Inferior parietal cortex (tissue), 1 donor: Measurements from ENCODE around the gene ZNF716.
A peak's percentile ranks its signal among the peaks of the same experiment; 100 is the strongest.
"Not testable (repeated sequence)": the region's sequence is repeated elsewhere in the genome, so short reads cannot be mapped to it uniquely, and the experiment has no call there.

Experiments used
- DNase-seq: peaks from one replicate; pipeline ENCODE4 v3.0.0-alpha.2; 2016; ENCODE audit errors: extremely low spot score

ZNF716 gene

DNA sequence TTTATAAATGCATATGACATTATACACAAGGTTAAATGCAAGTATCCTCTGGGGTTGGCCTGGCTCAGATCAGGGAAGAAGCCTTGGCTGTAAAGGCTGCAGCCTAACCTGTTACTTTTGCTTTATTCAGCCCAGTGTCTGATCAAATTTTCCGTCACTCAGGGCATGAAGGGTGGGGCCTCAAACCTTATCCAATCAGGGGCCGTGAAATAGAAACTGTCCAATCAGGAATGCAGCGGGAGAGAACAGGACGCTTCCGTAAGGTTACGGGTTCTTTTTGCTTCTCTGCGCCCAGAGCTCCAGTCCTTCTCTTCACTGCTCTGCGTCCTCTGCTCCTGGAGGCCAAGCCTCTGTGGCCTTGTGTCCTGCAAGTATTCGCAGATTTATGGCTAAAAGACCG lies at the start of gene ZNF716:
TSS of gene ZNF716 (plus strand) at position 274 of the 400 bp plus-strand sequence. CDS start at position 386, 112 bp downstream.
- DNase-seq: no peak

DNA sequence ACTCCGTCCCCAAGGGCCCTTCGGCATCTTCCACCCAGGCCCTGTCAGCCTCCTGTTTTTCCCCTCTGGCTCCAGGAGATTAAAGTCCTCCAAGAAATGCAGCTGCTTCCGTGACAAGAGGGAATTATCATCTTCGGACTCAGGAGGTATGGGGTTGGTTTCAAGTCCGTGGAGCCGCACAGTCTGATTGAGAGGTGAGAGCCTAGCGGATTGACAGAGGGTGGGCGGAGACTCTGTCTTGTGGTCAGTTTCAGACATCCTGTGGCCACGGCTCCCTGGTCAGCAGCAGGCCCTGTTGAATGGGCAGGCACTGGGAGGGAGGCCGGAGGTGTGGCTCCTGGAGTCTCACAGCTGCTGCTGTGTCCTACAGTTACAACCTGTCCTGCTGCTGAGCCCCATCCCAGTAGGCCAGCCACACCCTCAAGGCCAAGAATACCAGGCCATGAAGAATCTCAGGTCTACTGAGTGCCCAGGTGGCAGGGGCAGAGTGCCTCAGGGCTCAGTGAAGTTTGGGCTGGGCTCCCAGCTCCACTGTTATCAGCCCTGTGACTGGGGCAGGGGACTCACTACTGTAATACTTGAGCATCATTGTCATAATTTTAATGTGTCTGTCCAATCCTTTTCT lies 49.3 kb upstream of the ZNF716 start:
- no peak for DNase-seq

DNA sequence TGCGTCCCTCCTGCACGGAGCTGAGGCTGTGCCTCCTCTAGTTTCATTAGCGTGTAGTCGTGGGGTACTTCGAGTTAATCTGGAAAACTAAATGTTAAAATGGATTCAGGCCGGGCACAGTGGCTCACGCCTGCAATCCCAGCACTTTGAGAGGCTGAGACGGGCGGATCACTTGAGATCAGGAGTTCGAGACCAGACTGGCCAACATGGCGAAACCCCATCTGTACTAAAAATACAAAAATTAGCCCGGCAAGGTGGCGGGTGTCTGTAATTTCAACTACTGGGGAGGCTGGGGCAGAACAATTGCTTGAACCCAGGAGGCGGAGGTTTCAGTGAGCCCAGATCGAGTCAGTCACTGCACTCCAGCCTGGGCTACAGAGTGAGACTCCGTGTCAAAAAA lies 46.9 kb upstream of the ZNF716 start:
- DNase-seq: not testable (repeated sequence)

DNA sequence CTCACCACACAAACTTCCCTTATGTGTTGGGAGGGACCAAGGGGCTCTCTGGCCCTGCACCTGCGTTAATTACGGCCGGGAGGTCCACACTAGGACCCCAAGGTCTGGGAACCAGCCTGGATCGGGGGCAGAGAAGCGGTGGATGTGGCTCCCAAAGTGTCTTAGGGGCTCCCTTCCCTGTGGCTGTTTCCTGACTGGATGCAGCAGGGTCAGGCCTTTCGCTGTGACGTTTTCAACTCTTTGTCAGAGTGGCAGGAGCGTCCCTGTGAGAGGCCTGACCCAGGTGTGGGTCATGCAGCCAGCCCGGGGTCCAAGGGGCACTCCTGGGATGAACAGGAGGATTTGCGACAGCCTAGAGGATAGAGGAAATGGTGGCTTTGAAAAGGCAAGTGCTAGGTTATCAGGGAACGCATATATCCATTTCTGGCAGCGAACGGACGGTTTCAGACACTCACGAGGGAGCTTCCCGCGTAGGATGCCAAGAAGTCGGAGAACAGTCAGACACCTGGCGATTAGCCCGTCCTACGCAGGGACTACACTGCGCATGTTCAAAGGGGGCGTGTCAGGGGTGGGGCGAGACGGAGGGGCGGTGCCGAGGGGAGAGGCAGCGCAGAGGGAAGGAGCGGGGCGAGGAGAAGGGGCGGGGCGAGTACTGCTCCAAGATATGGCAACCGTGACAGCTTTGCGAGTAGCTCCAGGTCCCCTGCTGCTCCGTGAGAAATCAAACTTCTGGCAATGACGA lies 46.2 kb upstream of the ZNF716 start:
- no peak for DNase-seq

DNA sequence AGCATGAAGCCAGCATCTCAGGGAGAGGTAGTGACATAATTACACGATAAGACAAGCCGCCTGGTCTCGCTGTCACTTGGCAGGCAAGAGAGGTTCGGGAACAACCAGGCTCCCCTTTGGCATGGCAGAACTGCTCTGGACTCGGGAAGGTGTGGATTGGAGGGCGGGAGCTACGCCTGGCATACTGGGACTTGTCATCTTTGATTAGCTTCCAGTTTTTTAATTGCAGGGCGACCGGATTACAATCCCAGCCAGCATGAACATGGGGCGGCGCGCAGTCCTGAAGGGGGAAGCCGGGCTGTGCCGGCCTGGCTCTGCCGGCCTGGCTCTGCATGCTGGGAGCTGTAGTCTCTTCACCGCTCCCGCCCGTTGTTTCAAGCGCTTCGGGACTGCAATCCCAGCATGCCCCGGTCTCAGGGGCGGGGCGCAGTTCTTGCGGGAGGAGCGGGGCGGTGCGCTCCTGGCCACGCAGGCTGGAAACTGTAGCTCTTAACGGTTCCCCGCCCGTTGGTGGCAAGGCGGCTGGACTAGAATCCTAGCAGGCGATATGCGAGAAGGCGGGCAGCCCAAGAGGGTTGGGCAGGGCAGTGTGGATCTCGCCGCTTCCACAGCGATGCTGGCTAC lies 45.5 kb upstream of the ZNF716 start:
- DNase-seq: peak; percentile 2

DNA sequence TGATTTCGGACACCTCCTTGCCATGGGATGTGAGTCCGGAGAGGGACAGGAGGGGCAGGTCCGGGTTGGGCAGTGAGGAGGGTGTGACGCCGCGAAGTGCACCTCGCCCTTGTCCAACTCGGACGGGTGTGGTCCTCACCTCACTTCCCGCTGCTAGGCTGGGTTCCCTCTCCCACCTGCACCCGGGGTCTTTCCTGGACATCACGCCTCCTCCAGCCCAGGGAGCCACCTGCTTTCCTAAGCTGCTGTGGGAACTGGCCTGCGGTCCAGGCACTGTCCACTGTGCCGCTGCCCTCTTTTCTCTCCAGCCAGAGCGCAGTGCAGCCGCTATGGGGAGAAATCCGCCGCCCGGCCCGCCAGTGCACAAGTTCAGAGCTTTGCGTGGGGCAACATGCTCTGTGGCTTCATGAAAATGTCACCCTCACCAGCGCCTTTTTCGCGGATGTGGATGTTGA lies 45.0 kb upstream of the ZNF716 start:
- DNase-seq: no peak

DNA sequence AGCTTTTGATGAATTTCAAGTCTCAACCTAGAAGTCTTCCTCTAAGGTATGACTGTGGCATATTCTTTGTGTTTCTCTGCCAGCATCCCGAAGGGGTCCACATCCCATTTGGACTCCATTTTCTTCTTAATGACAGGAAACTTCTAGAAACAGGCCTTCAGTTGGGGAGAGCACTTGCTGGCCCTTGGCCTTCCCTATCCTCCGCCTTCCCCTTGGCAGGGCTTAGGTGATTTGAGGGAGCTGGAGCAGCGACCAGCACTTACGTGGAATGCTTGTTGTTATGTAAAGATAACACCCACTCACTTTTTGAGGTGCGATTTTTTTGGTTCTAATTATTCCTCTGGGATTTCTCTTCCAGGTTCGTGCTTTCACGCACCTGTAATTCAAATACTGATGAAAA lies 42.9 kb upstream of the ZNF716 start:
- DNase-seq: no peak

DNA sequence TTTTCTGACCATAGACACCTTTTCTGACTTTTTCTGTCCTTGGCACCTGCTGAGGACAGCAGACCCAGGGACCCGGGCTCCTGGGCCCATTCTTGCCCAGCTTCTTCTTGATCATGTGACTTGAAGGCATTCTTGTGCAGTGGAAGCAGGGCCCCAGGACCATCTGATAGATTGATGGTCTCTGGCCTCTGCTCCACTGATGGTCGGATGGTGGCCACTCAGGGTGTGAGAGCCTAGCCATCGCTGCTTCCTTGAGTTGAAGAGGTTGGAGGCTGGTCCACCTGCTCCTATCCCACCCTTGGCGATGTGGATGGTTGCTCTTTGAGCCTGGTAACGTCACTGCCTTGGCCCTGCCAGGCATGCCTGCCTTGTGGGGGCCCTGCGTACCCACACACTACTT lies 37.8 kb upstream of the ZNF716 start:
- no peak for DNase-seq

DNA sequence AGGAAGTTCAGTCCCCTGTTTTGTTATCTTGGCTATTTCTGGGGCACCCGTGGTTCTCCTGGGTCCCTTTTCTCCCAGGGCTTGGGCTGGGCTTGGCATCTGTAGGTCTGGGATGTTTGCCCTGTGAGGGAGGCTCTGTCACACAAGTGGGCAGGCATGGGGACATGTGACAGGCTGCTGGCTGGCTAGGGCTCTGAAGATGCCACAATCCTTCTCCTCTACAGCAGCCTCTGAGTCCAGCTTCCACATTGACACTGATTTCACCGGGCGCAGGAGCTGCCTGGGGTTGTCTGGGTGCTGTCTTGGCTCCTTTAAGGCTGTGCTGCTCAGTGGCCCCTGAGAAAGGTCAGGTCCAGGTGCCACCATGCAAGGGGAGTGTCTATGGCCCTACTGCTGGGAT lies 37.4 kb upstream of the ZNF716 start:
- DNase-seq: no peak

DNA sequence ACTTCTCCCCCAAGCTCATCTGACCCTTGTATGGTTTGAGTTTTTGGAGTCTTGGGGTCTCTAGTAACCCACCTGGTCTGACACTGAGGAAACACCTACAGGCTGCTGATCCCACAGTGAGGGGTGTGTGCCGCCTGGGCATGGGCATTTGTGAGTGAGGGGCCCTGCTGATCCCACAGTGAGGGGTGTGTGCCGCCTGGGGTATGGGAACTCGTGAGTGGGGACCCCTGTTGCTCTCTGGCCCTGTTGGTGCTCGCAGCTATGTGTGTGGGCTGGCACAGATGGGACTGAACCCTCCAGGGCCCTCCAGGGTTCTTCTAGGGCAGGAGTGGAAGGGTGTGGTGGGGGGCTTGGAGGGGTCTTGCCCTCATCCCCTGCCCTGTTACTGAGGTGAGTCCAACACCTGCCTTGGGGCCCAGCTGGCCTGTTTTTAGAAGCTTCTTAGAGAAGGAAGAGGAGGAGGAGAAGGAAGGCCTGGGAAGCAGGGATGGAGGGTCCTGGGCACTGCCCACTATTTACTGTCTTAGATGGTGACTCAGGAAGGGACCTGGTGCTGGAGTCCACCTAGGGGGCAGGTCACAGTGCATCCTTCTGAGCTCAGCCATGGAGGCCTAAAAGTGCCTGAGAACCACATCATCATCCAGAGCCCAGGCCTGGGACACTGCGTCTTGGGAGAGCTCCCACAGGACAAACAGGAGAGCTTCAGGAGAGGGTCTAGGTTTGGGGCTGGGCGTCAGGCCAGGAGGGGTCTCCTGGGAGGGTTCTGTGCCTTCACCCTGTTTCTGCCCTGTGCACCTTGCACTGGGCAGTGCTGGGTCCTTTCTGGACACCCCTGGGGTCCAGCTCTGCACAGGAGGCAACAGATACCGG lies 36.2 kb upstream of the ZNF716 start:
- DNase-seq: no peak

DNA sequence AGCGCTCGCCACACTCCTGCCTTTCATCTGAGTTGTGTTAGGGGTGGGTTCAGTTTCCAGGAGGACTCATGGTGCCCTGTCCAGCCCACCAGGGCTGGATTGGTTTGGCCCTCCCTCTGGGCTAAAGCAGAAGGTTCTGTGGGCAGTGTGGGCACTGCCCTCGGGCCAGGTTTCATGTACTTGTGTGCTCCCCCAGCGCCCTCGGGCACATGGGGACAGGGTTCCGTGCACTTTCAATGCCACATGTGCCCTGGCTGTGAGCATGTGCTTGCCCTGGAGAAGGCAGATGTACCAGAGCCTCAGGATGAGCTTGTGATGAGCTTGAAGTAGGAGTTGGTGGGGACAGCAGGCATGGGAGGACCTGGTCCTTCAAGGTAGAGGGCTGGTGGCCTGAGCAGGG lies 35.6 kb upstream of the ZNF716 start:
- DNase-seq: no peak

DNA sequence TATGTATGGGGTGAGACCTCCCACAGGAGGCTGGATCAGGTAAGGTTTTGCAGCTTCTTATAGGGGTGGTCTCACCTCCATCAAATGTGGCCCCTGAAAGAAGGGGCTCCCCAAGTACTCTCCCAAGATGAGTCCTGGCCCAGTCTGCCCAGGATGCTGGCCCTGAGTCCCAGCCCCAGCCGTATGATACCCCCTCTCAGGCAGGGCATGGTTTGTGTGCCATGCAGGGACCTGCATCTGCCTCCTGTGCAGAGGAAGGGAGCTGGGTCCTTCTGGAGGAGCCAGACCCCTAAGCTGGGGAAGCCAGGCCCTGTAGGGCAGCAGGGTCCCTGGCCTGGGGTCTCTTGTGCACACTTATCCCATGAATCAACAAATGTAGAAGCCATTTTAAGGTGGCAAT lies 35.1 kb upstream of the ZNF716 start:
- DNase-seq: no peak

DNA sequence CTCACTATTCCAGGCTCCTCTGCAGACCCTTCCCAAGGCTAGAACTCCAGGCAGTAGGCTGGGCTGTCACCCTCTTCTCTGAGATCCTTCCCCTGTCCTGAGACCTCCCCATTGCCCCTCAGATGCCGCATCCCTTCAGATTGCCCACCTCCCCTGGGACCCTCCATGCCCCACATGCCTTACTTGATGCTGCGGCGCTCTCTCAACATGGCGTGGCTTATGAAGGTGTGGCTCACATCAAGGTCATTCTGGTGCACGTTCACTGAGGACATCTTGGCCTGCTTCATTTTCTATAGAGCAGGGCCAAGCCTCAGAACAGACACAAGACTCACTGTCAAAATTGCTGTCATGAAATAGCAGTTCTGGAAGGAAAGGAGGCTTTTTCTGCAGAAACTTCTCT lies 34.7 kb upstream of the ZNF716 start:
- no peak for DNase-seq

DNA sequence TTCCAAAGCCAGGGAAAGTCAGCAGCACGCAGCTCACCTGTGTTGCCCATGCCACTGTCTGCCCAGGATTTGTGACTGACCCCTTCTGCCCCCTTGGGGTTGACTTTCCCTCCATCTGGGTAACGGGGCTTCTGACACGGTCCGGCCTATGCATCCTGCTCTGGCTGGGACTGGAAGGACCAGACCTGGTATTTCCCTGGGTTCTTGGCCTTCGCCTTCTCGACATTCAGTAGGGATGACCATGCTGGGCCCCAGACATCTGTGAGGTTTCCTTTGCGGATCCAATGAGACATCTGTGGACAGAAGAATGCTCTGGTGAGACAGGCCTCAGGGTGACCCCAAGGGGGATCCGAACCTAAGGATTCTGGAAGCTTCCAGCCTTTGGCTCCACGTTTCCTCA lies 34.2 kb upstream of the ZNF716 start:
- DNase-seq: no peak

DNA sequence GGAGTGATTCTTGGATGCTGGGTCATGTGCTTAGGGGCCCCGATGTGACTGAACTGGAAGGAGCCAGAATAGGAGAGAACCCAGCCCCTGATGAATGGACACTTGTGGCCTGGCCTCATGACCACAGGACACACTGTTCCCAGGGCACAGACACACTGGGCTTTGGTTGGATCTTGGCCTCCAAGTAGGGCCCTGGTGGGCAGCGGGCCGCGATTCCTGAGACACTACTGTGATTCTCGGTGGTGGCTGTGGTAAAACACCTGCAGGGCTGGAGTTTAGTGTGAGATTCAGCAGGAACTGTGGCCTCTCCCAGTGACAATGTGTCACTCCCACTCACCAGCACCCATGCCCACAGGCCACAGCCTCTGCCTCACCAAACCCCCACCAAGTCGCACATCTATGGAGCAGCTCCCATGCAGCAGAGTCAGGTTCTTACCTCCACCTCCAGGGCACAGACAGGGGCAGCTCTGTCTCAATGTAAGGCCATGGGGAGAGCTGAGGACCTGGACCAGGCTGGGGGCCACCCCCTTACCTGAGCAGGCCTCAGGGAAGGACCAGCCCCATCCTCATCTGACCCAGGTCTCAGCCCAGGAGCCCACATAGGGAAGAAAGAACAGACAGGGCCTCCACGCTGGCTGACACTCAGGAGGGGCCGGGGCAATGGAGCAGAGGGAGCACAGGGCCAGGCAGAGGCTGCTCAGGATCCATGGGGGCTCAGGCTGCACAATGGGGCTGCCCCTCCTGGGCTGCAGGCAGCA lies 33.2 kb upstream of the ZNF716 start:
- DNase-seq: no peak

DNA sequence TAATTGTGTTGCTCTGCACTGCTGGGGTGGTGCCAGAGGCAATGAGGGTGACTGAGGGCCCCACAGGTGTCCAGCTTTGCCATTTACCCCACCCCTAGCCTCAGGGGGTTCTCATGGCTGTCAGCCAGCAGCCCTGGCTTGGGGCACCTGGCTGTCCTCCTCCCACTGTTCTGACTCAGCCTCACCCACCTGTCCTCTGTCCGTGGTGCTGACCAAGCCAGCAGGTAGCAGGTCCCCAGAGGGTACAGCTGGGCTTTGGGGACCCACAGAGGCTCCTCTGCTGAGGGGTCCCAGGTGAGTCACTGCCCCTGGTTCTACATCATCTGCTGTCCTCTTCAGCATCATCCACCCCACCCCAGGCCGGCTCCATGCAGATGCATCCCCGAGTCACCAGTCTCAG lies 32.2 kb upstream of the ZNF716 start:
- DNase-seq: no peak

DNA sequence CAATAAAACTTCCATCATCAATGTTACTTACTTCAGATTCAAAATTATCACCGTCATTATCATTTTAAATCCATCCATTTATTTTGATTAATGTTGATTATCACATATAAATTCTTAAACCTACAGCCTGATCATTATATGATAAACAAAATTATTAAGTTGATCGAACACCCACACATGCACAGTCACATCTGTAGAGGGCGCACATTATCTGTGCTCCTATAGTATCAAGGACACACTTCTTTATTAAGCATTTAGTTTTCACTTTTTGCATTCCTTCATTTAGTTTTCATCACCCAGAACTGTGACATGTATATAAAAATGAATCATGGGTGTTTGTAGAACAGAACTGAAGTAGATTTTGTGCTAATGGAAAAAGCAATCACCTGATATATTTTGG lies 26.2 kb upstream of the ZNF716 start:
- no peak for DNase-seq

DNA sequence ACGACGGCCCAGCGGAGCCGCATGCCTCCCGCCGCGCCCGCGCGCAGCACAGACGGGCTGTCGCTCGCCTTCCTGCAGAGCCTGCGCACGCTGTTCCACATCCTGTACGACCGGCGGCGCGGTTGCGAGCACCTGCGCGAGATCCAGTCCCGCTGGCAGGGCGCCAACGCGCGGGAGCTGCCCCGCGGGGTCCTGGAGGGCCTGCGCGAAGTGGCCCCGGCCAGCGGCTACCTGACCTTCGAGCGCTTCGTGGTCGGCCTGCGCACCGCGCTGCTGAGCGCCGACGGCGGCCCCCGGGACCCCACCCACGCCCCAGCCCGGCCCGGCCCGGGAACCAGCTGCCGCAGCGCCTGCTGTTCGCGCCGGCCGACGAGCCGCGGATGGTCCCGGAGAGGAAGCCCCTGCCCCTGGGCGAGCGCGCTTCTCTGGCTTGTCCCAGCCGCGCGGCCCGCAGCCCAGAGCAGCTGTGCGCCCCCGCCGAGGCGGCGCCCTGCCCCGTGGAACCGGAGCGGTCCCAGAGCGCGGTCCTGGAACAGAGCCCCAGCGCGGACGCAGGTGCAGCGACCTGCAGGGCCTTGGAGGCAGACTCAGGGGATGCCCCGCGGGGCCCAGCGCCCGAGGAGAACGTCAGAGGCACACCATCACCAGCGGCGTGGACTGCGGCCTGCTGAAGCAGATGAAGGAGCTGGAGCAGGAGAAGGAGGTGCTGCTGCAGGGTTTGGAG lies 25.3 kb upstream of the ZNF716 start:
- no peak for DNase-seq

DNA sequence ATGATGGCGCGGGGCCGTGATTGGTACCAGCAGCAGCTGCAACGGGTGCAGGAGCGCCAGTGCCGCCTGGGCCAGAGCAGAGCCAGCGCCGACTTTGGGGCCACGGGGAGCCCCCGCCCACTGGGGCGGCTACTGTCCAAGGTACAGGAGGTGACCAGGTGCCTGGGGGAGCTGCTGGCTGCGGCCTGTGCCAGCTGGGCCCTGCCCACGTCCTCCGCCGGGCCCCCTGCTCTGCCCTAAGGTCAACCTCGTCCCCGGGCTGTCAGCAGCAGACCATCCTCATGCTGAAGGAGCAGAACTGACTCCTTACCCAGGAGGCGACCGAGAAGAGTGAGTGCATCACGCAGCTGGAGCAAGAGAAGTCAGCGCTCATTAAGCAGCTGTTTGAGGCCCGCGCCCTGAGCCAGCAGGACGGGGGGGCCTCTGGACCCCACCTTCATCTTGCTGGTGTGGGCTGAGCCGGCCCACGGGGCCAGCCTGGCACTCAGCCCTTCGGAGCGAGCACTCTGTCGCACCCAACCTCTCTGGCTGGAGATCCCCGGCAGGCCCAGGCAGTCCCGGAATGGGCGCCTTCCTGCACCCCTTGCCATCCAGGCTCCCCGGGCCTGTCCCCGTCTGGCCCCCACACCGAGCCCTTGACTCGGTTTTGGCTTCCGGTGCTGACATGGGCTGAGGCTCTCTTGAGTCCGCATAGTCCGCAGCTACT lies 24.6 kb upstream of the ZNF716 start:
- DNase-seq: no peak

DNA sequence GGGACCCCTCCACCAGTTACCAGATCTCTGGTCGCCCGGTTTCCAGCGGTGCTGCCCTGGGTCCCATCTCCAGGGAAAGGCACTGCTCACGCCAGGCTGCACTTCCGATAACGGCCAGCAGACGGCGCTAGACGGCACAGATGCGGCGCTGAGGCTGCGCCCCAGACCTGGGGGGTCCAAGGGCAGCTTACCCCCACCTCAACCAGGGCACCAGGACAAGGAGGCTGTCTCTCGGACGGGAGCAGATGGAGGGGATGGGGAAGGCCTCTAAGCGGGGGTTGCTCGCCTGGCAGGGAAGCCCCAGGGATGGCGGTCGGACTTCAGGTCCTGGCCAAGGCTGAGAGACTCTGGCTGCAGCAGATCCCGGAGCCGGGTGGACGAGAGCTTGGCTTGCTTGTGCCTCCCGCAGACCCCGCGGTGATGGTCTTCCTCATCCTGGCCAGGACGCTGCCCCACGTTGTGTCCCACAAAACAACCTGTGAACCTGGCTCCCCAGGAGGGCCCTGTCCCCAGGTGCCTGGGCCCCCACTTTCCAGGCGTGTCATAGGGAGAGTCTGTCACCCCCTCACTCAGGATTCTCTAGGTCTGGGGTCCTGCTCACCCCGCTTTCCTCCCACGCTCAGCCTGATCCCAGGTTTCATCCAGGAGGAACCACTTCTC lies 23.9 kb upstream of the ZNF716 start:
- no peak for DNase-seq
